ENCODE data around the gene PLXND1. TPM values are rescaled to one million over a fixed set of nuclear protein-coding genes. Genes with fewer than 3 reads are reported as not detected.

The PLXND1 gene
- total and polyA plus RNA-seq, 2 donors (not counting 1 experiment from before 2014, with no cell fraction given): 89.6 to 109 TPM

DNA sequence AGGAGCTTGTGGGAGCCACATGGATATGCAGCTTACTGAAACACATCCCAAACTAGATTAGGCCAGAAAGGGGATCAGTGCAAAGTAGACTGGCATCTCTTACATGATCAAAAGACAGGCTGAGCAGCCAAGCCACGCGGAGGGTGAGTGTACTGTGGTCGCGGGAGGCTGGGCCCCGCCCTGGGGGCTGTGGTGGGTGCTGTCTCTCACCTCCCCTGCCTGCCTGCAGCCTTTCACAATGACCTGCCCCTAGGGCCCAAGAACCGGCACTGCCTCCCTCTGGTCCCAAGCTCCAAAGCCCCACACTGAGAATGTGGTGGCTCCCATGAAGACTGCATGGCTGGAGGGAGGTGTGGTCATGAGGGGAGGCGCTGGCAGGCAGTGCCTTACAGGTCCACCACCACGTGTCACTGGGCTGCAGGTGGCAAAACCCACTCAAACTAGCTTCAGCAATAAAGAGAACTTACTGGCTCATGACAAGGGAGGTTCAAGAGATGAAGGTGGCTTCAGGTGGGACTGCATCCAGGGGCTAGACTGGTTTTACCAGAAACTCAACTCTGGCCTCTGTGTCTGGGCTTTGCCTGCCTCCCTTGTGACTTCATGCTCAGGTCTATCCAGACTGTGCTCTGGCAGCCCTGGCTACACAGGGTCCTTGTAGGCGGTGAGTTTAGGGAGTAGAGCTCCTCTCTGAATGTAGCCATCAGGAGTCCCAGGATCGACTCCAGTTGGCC is 27.4 kb upstream of the PLXND1 start:
- Histone ChIP-seq H2AFZ (ENCODE audit: low read length) (no peak overlapping the region), H3K36me3 (ENCODE audit: control insufficient read depth, insufficient read depth, low read length) (no peaks in the 10 kb centered on the region), H3K9me3 (ENCODE audit: control insufficient read depth, insufficient read depth, low read depth, low read length) (no peaks in the 10 kb centered on the region), H3K4me2 (ENCODE audit: extremely low read depth, insufficient read depth, low read length) (no peak overlapping the region), H4K20me1 (ENCODE audit: control insufficient read depth, extremely low read depth, insufficient read depth, low read length) (no peaks in the 10 kb centered on the region), H3K79me2 (ENCODE audit: control insufficient read depth, insufficient read depth, low read length) (no peaks in the 10 kb centered on the region), H3K9ac (ENCODE audit: insufficient read depth, low read length) (no peak overlapping the region), H3K27me3 (ENCODE audit: control insufficient read depth, insufficient read depth, low read length) (no peaks in the 10 kb centered on the region), H3K4me3 (replicated peaks in 1 of 4; ENCODE audit: control extremely low read depth in 1 of 4, insufficient read depth in 1 of 4, low read depth in 3 of 4, low read length in 4 of 4) (no peak overlapping the region), H3K27ac (ENCODE audit: insufficient read depth, low read length) (no peak overlapping the region), H3K4me1 (ENCODE audit: control insufficient read depth, extremely low read depth, insufficient read depth, low read length) (no peaks in the 10 kb centered on the region)
- DNase-seq (ENCODE audit: low read depth in 2 of 2): no peak
- no peak for TF ChIP-seq EZH2 (IDR thresholded peaks at IDR 0.05; ENCODE audit: low read length, missing control alignments)
- TF ChIP-seq, protein P1, sequence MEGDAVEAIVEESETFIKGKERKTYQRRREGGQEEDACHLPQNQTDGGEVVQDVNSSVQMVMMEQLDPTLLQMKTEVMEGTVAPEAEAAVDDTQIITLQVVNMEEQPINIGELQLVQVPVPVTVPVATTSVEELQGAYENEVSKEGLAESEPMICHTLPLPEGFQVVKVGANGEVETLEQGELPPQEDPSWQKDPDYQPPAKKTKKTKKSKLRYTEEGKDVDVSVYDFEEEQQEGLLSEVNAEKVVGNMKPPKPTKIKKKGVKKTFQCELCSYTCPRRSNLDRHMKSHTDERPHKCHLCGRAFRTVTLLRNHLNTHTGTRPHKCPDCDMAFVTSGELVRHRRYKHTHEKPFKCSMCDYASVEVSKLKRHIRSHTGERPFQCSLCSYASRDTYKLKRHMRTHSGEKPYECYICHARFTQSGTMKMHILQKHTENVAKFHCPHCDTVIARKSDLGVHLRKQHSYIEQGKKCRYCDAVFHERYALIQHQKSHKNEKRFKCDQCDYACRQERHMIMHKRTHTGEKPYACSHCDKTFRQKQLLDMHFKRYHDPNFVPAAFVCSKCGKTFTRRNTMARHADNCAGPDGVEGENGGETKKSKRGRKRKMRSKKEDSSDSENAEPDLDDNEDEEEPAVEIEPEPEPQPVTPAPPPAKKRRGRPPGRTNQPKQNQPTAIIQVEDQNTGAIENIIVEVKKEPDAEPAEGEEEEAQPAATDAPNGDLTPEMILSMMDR (conservative IDR thresholded peaks at IDR 0.05 in 1 of 2, IDR thresholded peaks at IDR 0.05 in 1 of 2; ENCODE audit: low read depth in 1 of 2, low read length in 2 of 2): no peak

DNA sequence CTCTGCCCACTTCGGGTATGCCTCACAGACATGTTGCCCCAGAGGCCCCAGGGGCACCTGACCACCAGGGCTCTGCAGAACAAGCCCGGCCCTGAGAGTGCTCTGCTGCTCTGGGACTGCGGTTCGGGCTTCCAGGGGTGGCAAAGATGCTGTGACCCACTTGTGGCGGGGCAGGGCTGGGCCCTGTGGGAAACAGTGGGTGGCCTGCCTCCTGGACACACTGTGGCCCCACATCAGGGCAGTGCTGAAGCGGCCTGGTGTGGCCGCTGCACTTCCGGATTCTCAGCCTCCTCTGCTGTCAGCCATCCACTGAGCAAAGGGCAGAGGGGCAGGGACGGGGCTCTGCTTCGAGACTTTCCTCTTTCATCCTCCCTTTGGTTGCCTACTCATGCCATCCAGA is 26.5 kb upstream of the PLXND1 start:
- Histone ChIP-seq H3K27me3 (ENCODE audit: control insufficient read depth, insufficient read depth, low read length) (no peaks in the 10 kb centered on the region), H3K27ac (ENCODE audit: insufficient read depth, low read length) (no peak overlapping the region), H4K20me1 (ENCODE audit: control insufficient read depth, extremely low read depth, insufficient read depth, low read length) (no peaks in the 10 kb centered on the region), H3K36me3 (ENCODE audit: control insufficient read depth, insufficient read depth, low read length) (no peaks in the 10 kb centered on the region), H3K4me2 (ENCODE audit: extremely low read depth, insufficient read depth, low read length) (no peak overlapping the region), H3K79me2 (ENCODE audit: control insufficient read depth, insufficient read depth, low read length) (no peaks in the 10 kb centered on the region), H3K9ac (ENCODE audit: insufficient read depth, low read length) (no peak overlapping the region), H3K9me3 (ENCODE audit: control insufficient read depth, insufficient read depth, low read depth, low read length) (no peaks in the 10 kb centered on the region), H2AFZ (ENCODE audit: low read length) (no peak overlapping the region), H3K4me3 (replicated peaks in 1 of 4; ENCODE audit: control extremely low read depth in 1 of 4, insufficient read depth in 1 of 4, low read depth in 3 of 4, low read length in 4 of 4) (no peak overlapping the region), H3K4me1 (ENCODE audit: control insufficient read depth, extremely low read depth, insufficient read depth, low read length) (no peaks in the 10 kb centered on the region)
- TF ChIP-seq EZH2 (IDR thresholded peaks at IDR 0.05; ENCODE audit: low read length, missing control alignments): no peak
- DNase-seq (ENCODE audit: low read depth in 2 of 2): no peak

DNA sequence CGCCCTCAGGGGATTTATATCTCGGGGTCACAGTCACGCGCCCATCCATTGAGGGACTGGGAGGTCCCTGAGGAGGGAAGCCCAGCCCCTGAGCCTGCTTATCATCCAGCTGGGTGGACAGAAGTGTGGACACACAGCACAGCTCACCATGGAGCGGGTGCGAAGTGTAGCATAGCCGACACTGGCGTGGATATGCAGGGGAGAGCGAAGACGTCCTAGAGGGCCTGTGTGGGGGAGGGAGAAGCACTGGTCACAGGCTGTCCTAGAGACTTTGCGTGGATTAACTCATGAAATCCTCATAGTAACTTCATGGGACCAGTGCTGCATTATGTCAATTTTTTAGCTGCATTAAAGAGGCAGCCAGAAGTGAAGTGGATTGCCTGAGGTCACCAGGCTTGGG is 26.1 kb upstream of the PLXND1 start:
- Histone ChIP-seq H2AFZ (ENCODE audit: low read length) (no peak overlapping the region), H3K4me2 (ENCODE audit: extremely low read depth, insufficient read depth, low read length) (no peak overlapping the region), H3K4me1 (ENCODE audit: control insufficient read depth, extremely low read depth, insufficient read depth, low read length) (no peaks in the 10 kb centered on the region), H3K36me3 (ENCODE audit: control insufficient read depth, insufficient read depth, low read length) (no peaks in the 10 kb centered on the region), H3K79me2 (ENCODE audit: control insufficient read depth, insufficient read depth, low read length) (no peaks in the 10 kb centered on the region), H4K20me1 (ENCODE audit: control insufficient read depth, extremely low read depth, insufficient read depth, low read length) (no peaks in the 10 kb centered on the region), H3K9ac (ENCODE audit: insufficient read depth, low read length) (no peak overlapping the region), H3K27me3 (ENCODE audit: control insufficient read depth, insufficient read depth, low read length) (no peaks in the 10 kb centered on the region), H3K4me3 (replicated peaks in 1 of 4; ENCODE audit: control extremely low read depth in 1 of 4, insufficient read depth in 1 of 4, low read depth in 3 of 4, low read length in 4 of 4) (no peak overlapping the region), H3K27ac (ENCODE audit: insufficient read depth, low read length) (no peak overlapping the region), H3K9me3 (ENCODE audit: control insufficient read depth, insufficient read depth, low read depth, low read length) (no peaks in the 10 kb centered on the region)
- DNase-seq (ENCODE audit: low read depth in 2 of 2): no peak
- TF ChIP-seq EZH2 (IDR thresholded peaks at IDR 0.05; ENCODE audit: low read length, missing control alignments): no peak
- TF ChIP-seq, protein P1 (conservative IDR thresholded peaks at IDR 0.05 in 1 of 2, IDR thresholded peaks at IDR 0.05 in 1 of 2; ENCODE audit: low read depth in 1 of 2, low read length in 2 of 2): no peak

Data from fibroblast of lung (primary cell).